Coronary artery (tissue), 2 donors: ENCODE results near the gene CALCB.

Experiments
- DNase-seq: peaks from one replicate; pipeline ENCODE4 v3.0.0-alpha.2; 2017; ENCODE audit warnings: low spot score
- H3K27ac ChIP-seq, 2 donors: fragments of 200-600 bp; sonication (generic); one replicate each; pipeline ENCODE4 v1.5.1; 2016 to 2019
- H3K4me3 ChIP-seq: fragments of 200-600 bp; sonication (generic); 2 replicates; pipeline ENCODE4 v1.5.1; 2016; ENCODE audit warnings: mild to moderate bottlenecking, moderate library complexity
- TF ChIP-seq, protein P1 (sequence below): fragments of 200-600 bp; sonication (generic); IDR thresholded peaks from one replicate; pipeline ENCODE4 v1.5.1; 2019; ENCODE audit warnings: antibody characterized with exemption

CALCB gene

DNA sequence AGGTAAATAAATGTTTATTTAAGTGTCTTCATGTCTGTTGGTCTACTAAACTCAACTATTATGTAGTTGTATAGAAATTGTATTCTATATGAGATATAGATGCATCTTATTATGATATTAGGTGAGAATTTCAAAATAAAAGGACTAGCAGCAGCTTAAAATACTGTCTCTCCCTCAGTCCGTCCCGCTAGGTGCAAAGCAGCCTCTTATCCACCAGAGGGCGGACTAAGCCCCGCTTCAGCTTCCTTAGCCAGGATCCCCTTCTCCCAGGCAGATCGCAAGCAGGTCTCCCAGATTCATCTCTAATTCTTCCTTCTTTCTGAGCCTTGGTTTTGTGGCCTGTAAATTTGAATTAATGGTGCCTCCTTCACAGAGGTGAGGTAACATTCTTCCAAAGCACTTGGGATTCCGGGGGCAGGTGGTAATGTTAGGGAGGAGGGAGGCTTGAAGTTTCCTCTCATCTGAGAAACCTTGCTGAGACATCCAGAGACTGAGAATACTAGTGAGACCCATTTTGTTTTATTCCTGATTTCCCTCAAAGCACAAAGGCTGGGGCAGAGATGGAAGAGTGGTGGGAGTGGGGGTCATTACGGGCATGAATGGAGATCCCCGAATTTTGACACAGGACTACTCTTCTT lies 27.8 kb downstream of the CALCB start:
- no peak overlapping the region for H3K4me3 ChIP-seq
- no peak for DNase-seq
- H3K27ac ChIP-seq = no peak overlapping the region
- TF ChIP-seq, protein P1, sequence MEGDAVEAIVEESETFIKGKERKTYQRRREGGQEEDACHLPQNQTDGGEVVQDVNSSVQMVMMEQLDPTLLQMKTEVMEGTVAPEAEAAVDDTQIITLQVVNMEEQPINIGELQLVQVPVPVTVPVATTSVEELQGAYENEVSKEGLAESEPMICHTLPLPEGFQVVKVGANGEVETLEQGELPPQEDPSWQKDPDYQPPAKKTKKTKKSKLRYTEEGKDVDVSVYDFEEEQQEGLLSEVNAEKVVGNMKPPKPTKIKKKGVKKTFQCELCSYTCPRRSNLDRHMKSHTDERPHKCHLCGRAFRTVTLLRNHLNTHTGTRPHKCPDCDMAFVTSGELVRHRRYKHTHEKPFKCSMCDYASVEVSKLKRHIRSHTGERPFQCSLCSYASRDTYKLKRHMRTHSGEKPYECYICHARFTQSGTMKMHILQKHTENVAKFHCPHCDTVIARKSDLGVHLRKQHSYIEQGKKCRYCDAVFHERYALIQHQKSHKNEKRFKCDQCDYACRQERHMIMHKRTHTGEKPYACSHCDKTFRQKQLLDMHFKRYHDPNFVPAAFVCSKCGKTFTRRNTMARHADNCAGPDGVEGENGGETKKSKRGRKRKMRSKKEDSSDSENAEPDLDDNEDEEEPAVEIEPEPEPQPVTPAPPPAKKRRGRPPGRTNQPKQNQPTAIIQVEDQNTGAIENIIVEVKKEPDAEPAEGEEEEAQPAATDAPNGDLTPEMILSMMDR = peak; percentile 89

DNA sequence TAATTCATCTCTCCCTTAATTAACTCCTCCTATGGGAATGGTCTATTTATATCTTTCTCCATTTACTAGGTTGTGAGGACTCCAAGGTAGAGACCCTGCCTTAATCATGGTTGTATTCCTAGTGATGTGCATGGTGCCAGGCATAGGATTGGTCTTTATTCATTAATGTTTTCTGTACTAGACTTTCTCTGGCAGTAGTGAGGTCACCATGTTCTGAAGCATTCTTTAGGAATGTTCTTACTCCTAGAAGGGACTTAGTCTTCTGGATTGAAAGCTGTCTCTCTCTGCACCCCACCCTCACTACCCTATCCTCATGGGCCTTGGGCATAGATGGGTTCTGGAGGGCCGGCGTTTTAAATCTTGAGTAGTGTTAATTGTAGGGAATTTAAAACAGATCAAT lies 30.8 kb downstream of the CALCB start:
- DNase-seq = no peak
- H3K27ac ChIP-seq = no peak overlapping the region
- no peak overlapping the region for H3K4me3 ChIP-seq
- TF ChIP-seq, protein P1 = no peak

DNA sequence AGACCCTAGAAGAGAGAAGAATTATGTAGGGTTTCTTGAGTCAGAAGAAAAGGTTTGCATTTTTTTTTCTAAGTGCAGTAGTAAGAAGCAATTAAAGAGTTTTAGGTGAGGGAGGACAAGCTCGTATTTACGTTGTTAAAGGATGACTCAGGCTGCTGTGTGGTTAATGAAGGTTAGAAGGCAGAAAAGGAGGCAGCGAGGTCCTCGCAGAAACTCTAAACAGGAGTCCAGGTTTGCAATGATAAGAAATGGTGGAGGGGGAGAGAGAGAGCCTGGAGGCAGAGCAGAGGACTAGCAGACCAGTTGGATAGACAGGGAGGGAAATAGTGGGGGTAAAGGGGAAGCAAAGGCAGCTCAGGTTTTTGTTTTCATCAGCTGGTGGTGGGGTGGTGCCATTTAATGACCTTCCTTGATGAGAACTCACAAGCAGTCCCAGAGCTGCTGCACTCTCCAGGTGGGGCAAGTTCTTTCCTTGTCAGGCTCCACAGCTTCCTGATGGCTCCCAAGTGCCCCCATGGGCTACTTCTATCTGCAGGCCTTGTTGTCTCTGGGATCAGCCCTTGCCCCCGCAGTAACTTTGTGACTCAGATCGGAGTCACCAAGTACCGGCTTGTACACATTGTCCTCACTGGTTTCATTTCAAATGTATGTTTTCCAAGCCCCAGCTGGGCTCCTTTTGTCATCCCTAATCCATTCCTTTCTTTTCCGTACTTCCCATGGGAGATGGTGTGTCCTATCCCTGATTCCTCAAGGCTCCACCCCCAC lies 33.0 kb downstream of the CALCB start:
- Histone ChIP-seq H3K4me3 (no peak overlapping the region), H3K27ac (no peak overlapping the region)
- no peak for DNase-seq
- TF ChIP-seq, protein P1 = no peak

DNA sequence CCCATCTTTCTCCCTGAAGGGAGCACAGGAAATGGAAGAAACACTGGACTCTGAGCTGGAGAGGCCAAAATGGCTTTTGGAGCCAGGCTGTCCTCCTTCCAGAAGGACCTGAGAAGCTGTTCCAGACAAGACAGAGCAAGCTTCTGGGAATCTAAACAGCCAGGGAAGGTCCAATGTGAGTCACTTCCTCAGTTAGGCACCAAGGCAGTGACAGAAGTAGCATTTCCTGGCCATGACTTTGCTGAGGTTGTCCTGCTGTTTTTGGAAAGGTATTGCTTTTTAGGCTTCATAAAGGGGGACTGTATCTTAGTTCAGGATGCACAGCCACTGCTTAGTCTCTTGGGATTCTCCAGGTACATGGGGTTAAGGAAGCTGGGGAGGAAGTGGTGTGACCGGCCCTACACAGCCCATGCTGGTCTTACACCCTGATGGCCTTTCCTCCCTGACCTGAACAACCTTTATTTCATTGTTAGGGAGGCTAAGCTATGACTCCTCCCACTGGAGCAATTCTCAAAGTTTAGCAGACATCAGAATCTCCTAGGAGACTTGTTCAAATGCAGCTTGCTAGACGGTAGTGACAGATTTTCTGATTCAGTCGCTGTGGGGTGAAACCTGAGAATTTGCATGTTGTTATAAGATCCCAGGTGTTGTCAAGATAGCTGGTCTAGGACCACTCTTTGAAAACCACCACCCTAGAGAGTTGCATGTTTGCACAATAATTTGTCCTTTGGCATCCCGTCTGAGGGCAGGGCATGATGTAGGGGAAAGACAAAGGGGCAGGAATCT lies 34.5 kb downstream of the CALCB start:
- TF ChIP-seq, protein P1 = no peak
- H3K27ac ChIP-seq = no peak overlapping the region
- no peak for DNase-seq

DNA sequence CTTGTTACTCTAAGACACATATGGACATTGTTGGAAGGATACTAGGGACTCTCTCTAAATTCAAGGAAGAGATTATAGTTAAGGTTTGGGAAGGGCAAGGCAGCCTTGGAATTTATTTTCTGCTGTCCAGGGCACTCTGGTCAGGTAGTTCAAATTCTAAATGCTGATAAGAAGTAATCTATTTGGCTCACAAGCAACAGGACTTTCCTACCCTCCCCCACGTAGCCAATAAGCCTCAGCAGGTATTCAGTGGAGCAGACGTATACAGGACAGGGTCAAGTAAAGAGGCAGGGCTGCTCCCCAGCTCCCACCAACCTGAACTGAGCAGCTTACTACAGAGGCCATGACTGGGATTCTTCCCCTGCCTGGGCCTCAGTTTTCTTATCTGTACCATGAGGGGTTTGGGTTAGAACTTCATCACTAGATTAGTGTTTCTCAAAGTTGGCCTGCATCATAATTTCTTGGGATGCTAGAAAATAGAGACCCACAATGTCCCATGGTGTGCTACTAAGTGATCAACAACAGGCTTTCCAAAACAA lies 35.3 kb downstream of the CALCB start:
- TF ChIP-seq, protein P1 = no peak
- H3K4me3 ChIP-seq = no peak overlapping the region
- no peak overlapping the region for H3K27ac ChIP-seq
- DNase-seq = no peak

More for the DNA sequence above, 34.5 kb downstream of the CALCB start:
- H3K4me3 ChIP-seq = no peak overlapping the region

DNA sequence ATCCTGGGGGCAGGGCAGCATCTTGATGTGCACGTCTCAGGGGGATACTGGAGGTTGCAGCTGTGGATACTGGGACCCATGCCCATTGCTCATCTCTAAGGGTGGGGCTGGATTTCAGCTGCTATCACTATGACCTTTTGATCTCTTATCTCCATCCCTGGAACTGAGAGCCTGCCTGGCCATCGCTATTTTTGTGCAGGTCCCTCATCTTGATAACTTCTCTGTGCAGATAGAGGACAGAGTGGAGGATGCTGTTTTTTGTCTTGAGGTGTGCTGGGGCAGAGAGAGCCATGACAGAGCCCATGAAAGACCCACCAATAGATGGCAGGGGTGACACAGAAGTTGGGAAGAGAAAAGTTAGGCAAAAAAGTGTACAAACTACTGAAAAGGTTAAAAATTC lies 36.2 kb downstream of the CALCB start:
- Histone ChIP-seq H3K27ac (no peak overlapping the region), H3K4me3 (no peak overlapping the region)
- TF ChIP-seq, protein P1 = no peak
- no peak for DNase-seq
